Endometrial microvascular endothelial cells (primary cell): ENCODE measurements around the gene EIF2AK2. TPM values are rescaled to one million over a fixed set of nuclear protein-coding genes. Genes with fewer than 3 reads are reported as not detected.
"Not testable (repeated sequence)": the region's sequence is repeated elsewhere in the genome, so short reads cannot be mapped to it uniquely, and the experiment has no call there.

ENCODE experiments used
- in situ Hi-C: cut with HindIII; loops from 2 replicates; pipeline ENCODE4 v1.10.0; 2017; ENCODE audit warnings: low sequenced_read_pairs, low pct_unique_long_range_greater_than_20kb; ENCODE audit errors: inconsistent ontology term
- total RNA-seq: library from RNA; depleted of rRNA; stranded (reverse); fragments of >200 nt; gene quantifications from one replicate; pipeline ENCODE4 v1.2.3, GENCODE V29; 2015; ENCODE audit errors: inconsistent ontology term

The EIF2AK2 gene
- 24.8 TPM for total RNA-seq

DNA sequence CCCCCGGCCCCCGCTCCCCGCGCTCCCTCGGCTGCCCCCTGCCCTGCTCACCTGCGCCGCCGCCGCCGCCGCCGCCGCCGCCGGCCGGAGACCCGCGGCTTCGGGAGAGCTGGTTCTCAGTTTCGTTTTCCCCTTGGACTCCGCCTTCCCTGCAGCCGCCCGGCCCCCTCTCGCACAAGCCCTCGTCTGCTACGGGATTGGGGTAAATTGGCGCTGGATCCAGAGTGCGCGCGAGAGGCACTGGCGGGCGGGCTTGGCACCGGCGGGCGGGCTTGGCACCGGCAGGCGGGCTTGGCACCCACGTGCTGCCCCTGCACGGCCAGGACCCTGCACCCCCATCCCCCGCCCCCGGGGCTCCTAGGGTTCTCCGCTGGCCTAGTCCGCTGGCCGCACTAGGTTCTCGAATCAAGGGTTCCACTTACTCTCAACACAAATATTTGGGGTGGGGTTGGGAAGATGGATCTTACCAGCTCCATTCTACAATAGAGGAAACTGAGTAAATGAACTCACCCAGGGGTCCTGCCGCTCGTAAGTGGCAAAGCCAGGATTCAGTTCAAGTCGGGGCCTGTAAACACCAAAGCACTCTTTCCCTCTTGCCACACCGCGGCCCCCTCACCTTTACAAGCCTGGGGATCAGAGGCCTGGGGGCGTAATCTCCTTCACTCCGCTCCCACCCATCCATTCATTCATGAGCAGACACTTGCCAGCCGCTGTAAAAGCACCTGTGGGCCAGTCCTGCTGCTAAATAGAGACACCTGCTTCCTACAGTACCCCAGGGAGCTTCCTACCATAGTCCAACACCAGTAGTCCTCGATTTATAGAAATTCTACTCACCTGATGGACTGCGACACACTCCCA is at the start of gene EIF2AK2:
Gene EIF2AK2 (minus strand): TSS at position 124 of the 858 bp plus-strand sequence. CDS start 9,174 bp downstream, outside the sequence.
- in situ Hi-C loops, result no loop called here

DNA sequence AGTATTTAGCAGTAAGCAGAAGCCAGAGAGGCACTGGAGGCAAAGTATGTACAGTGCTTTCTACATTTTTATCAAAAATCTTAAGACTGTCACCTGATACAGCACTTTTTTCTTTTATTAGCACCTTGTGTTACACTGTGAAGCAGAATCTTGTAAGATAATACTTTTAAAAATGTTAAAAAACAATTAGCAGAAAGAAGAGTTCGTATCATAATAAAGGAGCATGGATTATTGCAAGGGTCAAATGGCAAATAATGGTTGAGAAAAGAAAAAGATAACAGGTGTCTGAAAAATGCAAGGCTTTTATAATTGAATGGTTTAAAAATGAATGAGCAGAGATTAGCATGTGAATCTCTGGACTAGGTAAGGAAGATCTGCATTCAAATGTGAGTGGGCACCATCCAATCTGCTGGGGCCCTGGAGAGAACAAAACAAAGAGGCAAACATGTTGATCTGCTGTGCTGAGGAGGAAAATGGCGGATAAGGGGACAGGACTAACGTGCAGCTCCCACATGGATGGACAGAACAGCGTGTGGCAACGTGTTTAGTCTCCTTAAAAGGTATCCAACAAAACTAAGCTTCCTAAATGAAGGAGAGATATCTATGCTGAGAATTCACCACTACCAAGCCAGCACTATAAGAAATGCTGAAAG is 49.0 kb upstream of the EIF2AK2 start:
- in situ Hi-C loops, result no loop called here

DNA sequence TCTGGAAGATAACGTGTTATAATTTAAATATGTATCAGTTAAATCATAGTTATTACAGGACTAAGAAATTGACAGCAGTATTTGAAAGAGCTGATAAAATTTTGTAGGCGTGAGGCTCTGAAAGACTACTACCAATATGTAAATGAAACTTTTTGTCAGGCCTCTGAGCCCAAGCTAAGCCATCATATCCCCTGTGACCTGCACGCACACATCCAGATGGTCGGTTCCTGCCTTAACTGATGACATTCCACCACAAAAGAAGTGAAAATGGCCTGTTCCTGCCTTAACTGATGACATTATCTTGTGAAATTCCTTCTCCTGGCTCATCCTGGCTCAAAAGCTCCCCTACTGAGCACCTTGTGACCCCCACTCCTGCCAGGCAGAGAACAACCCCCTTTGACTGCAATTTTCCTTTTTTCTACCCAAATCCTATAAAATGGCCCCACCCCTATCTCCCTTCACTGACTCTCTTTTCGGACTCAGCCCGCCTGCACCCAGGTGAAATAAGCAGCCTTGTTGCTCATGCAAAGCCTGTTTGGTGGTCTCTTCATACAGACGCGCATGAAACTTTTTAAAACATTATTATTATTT is 48.4 kb upstream of the EIF2AK2 start:
- in situ Hi-C loops, result not testable (repeated sequence)

DNA sequence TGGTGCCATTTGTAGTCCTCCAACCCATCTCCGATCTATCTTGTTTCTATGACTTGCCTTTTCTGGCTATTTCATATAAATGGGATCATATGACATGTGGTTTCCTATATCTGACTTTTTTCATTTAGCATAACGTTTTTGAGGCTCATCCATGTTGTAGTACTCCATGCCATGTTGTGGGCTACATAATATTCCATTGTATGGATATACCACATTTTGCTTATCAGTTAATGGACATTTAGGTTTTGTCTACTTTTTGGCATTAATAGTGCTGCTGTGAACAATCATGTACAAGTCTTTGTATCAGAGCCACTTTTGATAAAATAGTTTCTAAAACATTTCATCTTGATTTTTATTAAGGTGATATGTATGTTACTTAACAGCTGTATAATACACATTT is 46.9 kb upstream of the EIF2AK2 start:
- in situ Hi-C loops, result no loop called here

DNA sequence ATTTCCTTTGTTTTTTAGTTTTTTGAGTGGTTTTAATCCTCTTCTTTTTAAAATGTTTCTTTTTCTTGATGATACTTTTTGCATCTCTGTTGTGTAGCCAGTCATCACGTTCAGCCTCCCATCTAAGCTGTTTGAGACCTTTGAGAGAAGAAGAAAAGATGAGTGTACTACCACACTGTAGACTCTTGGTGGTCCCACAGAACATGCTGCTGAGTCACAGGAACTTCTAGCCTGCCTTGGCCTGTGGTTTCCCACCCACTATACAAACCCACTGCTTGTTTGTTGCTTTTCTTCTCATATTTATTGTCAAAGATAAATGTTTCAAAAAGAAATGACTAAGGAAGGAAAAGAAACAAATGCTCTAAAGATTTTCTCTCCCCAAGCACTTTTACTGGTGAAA is 45.0 kb upstream of the EIF2AK2 start:
- in situ Hi-C loops, result no loop called here

DNA sequence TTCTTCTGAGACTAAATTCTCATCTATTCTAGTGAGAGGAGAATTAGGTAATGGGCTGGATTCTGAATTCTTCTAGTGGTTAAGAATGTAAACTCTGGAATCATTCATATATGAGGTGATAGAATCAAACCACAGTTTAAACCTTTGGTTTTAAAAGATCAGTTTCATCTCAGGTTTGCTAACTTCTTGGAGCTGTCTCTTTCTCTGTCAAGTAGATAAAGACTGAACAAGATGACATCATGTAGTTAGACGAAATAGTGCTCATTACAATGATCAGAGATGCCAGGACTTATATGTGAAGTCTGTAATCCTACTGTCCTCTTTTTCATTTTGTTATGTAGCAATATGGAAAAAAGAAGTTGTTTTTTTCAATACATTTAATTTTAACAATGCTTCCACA is 44.4 kb upstream of the EIF2AK2 start:
- in situ Hi-C loops, result no loop called here

DNA sequence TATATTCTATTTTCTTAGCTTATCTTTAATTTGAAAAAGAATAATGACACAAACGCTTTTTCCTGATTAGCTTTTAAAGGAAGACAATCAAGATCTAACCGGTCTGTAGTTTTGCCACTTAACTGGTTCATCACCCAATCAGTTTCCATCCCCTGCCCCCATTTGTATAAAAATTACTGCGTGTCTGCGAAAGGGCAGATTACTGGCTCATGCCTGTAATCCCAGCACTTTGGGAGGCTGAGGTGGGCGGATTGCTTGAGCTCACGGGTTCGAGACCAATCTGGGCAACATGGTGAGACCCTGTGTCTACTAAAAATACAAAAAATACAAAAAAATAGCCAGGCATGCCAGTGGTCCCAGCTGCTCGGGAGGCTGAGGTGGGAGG is 41.9 kb upstream of the EIF2AK2 start:
- in situ Hi-C loops, result no loop called here

DNA sequence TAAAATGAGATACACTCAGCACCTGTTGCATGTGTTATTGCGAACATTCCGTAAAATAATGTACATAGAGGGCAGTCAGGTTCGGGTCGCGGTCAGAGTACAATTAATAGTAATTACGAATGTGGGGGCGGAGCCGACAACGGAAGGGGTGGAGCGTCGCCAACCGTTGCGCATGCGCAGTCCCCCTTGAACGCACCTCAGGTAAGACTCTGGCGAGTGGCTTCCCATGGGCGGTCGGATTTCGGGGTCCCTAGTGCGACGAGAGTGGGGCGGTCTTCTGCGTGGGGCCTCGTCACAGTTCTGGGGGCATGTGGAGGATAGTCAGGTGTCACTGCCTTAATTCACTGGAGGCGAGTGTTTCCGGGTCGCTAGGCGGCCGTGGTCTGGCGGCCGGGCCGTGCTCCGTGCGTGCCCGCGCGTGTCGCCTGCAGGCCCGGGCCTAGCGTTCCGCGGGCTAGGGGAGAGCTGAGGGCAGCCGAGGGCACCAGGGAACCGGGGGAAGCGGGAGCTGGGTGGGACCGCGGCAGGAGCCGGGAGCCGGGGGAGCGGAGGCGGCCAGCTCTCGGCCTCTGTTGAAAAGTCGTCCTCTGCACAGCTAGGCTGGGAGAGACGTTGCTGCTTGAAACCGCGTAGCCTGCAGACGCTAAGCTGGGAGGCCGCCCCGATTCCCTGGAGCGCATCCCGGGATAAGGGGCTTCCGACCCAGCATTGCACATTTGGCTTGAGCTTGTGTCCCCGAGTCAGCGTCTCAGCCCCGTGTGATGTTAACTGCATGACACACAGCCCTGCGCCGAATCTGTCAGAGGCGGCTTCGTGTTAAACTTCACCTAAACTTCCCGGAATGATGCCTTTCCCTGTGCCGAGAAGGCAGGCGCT is 39.8 kb upstream of the EIF2AK2 start, which contains the start of gene CEBPZOS:
Gene CEBPZOS (plus strand): TSS at position 177 of the 876 bp plus-strand sequence. CDS start 3,209 bp downstream, outside the sequence.
- in situ Hi-C loops, result no loop called here

DNA sequence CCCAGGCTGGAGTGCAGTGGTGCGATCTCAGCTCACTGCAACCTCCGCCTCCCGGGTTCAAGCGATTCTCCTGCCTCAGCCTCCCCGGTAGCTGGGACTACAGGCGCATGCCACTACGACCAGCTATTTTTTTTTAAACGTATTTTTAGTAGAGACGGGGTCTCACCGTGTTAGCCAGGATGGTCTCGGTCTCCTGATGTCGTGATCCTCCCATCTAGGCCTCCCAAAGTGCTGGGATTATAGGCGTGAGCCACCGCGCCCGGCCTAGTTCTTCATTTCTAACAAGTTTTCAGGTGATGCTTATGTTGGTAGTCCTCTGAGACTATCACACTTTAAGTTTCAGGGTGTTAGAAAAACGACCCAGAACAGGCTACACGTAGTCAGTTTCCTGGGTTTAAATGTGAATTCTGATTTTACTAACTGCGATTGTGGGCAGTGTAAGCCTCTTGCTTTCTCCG is 39.1 kb upstream of the EIF2AK2 start:
- in situ Hi-C loops, result not testable (repeated sequence)

DNA sequence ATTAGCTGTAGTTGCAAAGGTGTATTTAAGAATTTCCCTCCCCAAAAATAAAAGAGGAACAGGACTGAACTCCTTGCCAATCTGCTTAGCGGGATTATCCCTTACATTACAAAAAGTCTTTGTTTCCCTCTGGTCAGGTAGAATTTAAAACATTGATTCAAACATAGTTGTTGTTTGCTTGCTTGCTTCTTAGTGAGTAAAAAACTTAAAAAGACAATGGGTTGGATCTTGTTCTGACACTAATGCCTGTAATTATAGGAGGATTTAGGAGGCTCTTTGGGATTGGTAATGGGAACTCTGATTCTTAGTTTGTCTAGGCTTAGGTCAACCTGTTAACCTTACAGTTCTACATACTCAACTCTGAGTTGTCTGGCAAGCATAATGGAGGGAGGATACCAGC is 35.8 kb upstream of the EIF2AK2 start:
- in situ Hi-C loops, result no loop called here

DNA sequence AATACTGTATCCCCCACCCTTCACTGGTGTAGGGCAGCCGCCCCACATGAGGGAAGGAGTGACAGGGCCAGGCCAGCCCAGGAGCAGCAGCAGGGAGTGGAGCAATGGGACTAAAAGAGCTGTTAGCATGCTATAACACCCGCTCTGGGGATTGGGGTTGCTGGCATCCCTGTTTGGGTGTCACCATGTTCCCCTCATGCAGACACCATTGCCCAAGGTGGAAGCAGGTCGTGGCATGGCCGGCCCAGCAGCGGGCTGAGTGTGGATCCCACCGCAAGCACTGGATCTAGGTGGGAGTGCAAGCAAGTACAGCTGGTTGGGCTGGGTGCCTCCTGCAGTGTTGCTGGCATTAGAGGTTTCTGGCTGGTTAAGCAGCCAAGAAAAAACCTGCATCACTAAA is 35.0 kb upstream of the EIF2AK2 start:
- in situ Hi-C loops, result no loop called here

DNA sequence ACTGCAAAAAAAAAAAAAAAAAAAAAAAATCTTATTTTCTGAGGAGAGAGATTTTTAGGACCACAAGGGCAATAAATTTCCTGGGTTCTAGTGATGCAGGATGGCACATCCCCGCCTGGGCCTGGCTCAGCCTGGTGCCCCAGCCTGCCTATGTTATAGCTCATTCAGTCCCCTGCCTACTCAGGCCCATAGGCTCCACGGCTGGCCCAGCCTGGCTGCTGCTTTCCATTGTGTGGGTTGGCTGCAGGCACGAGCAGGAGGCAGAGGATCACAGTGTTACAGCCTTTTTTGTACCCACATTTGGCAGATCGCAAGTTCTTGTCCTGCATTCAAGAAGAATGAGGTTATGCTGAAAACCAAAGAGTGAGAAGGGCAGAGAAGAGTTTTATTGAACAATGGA is 34.5 kb upstream of the EIF2AK2 start:
- in situ Hi-C loops, result no loop called here

DNA sequence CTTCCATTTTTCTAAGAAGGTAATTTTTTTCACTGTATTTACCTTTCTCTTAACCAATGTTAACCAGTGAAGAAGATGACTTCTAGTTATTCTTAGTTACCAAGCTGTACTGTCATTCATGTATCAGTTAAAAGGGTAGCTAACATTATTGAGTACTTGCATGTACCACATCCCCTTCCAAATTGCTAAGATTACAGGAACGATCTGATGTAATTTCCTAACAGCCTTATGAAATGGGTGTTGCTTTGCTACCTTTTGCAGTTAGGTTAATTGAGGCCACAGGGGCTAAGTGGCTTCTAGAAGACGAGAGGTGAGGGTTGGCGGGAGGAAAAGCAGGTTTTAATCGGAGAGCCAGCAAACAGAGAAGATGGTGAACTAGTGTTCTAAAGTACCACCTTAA is 33.5 kb upstream of the EIF2AK2 start:
- in situ Hi-C loops, result no loop called here

DNA sequence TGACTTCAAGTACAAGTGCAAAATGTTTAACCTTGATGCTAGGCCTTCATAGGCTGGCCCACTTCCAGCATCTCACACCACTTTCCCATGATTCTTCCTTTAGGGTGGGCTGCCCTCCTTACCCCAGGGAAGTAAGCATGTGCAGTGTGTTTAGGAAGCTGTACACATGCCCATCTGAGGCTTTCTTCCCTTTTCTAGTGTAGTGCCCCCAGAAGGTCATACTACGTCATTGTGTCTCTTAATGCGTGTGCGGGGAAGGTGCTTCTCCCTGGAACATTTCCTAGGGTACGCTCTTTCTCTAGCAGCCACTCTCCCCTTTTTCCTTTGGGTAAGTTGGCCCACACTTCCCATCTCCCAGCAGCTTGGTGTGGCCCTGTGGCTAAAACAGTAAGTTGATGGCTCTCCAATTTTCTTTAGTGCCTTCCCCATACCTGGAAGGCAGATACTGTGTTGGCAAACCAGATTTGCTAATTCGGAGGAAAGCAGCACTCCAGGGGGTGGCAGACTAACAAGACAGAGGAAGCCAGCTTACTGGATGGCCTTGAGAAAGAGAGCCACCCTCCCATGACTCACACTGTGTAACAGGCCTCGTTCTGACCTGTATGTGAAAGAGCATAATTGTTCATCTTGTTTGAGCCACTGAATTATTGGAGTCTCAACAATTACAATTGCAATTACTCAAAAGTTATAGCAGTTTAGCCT is 32.8 kb upstream of the EIF2AK2 start:
- in situ Hi-C loops, result no loop called here

DNA sequence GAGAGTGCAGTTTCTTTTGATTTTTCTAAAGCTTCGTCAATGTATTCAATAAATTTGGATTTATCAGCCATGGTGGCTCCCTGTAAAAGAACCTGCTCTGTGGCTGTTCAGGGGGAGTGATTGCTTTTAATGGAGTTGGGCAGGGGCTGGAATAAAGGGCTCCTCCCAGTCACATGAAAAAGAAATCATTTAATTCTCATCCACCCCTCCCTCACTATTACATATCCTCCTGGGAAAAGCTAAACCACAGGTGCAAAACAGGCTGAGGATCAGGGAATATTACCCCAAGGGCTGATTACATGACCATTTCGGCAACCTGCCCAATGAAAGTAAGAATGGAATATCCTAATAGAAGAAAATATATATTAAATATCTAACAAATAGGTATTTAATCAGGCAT is 31.8 kb upstream of the EIF2AK2 start, which contains the start of gene SULT6B1:
Gene SULT6B1 (minus strand): TSS at position 101 of the 400 bp plus-strand sequence. CDS start 30 bp downstream, at position 71.
- in situ Hi-C loops, result no loop called here

DNA sequence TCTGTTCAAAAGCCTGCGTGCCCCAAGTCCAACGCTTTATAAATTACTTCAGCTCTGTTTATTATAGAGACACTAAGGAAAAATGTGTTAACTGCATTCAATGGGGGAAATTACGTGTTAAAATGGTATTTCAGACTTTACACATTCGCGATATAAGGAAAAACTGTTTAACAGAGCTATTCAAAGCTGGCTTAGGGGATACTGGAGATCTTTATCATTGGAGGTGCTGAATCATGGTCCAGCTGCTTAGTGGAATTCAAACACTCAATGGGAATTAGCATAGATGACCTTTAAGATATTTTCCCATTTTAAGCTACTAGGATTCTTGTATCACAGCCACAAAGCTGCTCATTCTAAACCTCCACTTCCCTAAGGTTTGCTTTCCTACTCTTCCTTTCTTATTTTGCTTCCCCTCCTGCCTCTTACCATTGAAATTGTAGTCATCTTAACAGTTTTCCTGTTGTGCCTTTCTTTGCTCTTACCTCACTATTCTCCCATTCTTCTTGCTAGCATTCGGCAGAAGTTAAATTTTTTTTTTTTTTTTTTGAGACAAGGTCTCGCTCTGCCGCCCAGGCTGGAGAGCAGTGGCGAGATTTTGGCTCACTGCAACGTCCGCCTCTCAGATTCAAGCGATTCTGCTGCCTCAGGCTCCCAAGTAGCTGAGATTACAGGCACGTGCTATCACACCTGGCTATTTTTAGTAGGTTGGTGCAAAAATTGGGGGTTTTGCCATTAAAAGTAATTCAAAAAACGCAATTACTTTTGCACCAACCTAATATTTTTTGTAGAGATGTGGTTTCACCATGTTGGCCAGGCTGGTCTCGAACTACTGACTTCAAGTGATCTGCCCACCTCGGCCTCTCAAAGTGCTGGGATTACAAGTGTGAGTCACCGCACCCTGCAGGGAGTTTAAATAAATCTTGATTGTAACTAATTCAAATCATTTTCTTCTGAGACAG is 25.2 kb upstream of the EIF2AK2 start:
- in situ Hi-C loops, result no loop called here

DNA sequence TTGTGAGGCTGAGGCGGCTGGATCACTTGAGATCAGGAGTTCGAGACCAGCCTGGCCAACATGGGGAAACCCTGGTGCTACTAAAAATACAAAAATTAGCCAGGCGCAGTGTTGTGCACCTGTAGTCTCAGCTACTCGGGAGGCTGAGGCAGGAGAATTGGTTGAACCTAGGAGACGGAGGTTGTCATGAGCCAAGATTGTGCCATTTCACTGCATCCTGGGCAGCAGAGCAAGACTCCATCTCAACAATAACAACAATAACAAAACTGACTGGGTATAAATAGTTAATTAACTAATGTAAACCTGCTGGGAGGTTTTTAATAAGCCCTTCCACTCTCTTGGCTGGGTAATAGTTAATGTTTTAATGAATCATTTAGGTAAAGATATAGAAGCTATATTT is 23.9 kb upstream of the EIF2AK2 start:
- in situ Hi-C loops, result no loop called here
